Daoy (cell line): ENCODE measurements around the gene CD163L1. TPM values are rescaled to one million over a fixed set of nuclear protein-coding genes. Genes with fewer than 3 reads are reported as not detected.
A peak's percentile ranks its signal among the peaks of the same experiment; 100 is the strongest.
"Not testable (repeated sequence)": the region's sequence is repeated elsewhere in the genome, so short reads cannot be mapped to it uniquely, and the experiment has no call there.

ENCODE experiments used
- DNase-seq: peaks from one replicate; pipeline ENCODE4 v3.0.0-alpha.2; 2015; ENCODE audit warnings: low read depth
- total RNA-seq: library from RNA; depleted of rRNA; stranded (reverse); fragments of >200 nt; shearing (Covaris generic); gene quantifications from 2 replicates; pipeline ENCODE4 v1.2.3, GENCODE V29; 2014

The CD163L1 gene
- total RNA-seq, 1 experiment from 2014 or later: 21.4 TPM

DNA sequence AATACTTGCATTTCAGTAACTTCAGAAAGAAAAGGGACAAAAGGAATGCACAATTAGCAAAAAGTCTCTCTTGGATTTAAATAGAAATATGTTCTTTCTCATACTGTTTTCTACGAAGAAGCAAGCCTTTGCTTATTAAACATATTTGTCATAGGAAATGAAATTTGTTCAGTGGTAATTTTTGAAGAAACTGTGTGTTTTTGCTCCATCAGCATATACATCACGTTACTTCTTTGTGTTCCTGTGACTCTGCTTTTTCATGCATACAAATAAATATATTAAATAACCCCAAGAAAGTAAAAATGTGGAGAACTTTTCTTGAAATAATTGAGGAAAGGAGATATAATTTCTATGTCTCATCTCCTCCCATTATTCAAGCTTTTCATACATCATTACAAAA is 39.7 kb downstream of the CD163L1 start:
- no peak for DNase-seq

DNA sequence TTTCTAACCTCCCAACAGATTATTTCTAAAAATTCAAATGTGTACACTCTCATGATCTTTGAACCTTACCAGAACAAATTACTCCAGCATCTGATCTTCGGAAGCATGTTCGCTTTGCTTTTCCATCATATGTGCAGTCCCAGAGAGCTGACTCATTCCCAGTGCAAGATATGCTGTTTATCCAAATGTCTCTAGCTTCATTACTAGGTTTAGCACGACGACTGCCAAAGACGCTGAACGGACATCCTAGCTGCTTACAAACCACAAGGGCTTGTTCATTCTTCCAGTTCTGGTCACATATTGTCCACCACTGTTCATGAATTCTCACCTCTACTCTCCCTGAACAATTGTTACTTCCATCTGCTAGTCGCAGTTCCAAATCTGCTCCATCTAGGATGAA is 40.5 kb downstream of the CD163L1 start:
- peak; percentile 25 for DNase-seq

DNA sequence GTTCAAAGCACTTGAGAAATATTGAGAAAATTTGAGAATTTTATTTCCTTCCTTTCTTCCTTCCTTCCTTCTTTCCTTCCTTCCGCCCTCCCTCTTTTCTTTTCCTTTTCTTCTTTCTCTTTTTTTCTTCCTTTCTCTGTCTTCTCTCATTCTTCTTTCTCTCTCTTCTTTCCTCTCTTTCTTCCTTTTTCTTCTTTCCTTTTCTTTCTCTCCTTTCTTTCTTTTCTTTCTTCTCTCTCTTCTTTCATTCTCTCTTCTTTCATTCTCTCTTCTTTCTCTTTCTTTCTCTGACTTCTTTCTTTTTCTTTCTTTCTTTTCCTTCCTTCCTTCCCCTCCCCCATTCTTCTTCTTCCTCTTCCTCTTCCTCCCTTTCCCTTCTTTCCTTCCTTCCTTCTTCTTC is 44.9 kb downstream of the CD163L1 start:
- DNase-seq: no peak

DNA sequence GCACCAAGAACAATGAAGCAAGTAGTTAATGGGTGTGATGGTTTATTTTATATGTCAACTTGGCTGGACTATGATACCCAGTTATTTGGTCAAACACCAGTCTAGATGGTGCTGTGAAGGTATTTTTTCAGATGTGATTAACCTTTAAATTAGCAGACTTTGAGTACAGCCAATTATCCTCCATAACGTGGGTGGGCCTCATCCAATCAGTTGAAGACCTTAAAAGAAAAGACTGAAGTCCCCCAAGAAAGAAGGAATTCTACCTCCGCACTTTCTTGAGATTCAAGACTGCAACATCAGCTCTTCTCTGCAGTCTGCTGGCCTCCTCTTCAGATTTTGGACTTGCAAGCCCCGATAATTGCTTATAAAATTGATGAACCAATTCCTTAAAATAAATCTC is 47.5 kb downstream of the CD163L1 start:
- no peak for DNase-seq

DNA sequence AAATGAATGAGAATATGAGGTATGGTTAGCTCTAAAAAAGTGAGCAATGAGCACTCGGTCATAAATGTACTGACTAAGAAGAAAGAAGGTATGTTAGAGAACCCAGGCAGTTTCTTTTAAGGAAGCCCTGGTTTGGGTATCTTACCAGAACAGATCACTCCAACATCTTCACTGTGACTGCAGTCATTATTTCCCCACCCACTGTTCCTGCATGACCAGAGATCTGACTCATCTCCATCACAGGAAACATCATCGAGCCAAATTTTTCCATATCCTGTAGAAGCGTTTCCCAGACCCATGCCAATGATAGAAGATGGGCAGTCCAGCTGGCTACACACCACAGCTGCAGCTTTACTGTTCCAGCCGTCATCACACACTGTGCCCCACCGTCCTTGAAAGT is 48.0 kb downstream of the CD163L1 start:
- DNase-seq: peak; percentile 44

DNA sequence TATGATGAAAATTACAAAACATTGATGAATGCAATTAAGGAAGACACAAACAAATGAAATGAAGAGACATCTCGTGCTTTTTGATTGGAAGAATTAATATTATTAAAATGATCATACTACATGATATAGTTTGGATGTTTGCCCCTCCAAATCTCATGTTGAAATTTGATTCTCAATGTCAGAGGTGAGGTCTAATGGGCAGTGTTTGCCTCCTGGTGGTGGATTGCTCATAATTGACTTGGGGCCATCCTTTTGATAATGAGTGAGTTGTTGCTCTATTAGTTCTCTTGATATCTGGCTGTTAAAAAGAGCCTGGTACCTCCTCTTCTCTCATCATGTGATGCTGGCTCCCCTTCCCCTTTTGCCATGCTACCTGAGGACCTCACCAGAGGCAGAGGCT is 56.7 kb downstream of the CD163L1 start:
- no peak for DNase-seq

DNA sequence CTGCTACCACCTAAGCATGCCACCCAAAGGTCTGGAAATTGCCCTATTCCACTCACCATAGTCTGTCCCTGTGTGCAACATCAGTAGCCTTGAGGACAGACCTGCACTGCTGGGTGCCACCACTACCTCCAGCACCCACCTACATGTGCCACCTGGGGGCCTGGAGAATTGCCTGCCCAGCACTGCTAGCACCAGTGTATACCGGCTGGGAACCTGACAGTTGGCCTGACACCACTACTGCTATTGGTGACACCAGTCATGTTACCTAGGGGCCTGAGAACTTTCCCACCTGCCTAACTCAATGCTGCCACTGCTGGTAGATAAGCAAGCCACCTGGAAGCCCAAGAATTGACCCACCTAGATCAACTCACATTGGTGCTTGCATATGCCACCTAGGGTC is 60.8 kb downstream of the CD163L1 start:
- no peak for DNase-seq

DNA sequence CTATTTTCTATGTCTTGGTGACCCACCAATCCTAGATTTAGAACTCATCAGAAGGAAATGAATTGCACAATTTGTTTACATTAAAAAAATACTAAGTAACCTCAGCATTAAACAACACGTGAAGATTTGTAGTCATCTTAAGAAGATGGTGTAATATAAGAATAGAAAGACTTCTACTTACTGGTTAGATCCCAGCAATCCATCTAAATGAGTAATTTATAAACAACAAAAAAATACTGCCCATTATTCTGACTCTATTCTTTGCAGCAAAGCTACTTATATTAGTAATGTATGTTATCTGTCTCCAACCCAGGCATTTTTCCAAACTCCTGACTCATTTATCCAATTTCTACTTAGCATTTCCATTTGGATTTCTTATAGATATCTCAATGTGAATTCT is 67.8 kb downstream of the CD163L1 start:
- DNase-seq: no peak

DNA sequence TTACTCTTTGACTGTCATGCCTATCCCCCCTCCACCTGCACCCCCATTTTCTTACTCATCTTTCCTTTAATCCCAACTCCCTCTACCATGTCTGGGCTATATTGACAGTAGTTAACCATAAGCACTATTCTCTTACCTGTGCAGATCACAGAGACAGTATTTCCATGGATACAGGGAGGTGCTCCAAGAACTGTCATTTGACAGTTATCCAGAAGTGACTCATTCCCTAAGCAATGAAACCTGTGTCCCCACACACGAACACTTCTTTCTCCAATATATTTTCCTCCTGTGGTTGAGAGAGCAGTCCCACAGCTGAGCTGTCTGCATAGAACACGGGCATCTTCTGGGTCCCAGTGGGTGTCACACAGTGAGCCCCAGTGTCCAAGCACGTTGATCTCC is 68.8 kb downstream of the CD163L1 start:
- no peak for DNase-seq

DNA sequence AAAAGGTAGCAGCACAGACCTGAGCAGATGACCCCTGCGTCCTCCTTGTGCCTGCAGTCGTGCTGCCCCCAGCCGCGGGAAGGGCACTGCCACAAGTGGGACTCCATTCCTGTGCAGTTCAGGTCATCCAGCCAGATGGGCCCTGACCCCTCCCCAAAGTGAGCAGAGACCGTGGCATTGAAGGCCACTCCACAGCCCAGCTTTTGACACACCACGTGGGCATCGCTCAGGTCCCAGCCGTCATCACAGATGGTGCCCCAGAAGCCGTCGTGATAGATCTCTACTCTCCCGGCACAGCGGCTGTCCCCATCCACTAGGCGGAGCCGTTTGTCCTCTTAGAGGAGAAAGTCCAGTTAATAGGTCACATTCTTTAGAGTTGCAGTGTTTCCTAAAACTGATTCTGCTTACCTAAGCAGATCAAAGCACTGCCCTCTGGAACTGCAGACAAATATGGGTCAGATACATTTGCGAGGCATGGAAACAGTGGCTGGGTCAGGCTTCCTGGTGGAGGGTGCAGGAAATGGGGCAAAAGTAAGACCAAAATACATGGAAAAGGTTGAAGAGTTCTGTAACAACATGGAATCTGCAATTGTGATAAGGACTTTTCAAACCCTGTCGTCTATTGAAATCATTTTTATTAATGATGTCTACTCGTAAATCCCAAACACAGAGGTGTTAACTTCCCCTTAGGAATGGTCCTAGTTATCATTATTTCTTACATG is 69.4 kb downstream of the CD163L1 start:
- peak; percentile 48 for DNase-seq

DNA sequence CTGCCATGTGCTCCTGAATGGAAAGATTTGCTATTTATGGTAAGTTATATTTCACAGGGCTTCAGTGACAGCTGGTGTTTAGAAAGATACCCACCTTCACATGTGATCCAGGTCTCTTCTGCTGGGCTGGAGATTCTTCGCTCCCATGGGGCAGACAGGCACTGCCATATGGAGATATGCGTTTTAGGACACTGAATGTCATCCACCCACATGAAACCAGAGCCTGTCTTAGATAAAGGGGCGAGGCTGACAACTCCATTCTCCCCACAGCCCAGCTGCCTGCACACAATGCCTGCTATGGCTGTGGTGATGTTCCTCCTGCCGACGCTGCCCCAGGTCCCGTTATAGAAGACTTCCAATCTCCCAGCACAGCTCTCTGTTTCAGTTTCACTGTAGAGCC is 70.7 kb downstream of the CD163L1 start:
- DNase-seq: no peak

DNA sequence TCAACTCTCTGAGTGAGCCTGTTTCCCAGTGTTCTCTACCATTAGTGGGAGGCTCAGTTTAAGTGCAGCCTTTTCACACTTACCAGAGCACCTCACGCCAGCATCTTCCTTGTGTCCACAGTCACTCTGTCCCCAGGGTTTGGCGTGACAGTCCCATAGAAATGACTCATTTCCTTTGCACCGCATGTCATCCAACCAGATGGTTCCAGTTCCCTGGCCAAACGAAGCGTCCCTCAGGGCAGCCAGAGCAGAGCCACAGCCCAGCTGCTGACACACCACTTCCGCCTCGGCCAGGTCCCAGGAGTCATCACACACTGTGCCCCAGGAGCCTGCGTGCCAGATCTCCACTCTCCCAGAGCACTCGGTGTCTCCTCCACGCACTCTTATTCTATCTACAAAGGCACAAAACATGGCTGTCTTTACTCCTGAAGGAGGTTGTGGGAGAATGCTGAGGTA is 74.7 kb downstream of the CD163L1 start:
- DNase-seq: peak; percentile 82

DNA sequence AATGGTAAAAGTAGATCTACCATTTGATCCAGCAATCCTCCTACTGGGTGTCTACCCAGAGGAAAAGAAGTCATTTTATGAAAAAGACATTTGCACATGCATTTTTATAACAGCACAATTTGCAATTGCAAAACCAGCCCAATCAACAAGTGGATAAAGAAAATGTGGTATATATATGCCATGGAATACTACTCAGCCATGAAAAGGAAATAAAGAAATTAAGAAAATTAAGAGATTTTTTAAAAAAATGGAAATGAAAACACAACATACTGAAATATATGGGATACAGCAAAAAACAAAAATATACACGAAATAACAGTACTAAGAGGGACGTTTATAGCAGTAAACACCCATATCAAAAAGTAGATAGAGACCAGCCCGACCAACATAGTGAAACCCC is 81.2 kb downstream of the CD163L1 start:
- no peak for DNase-seq

DNA sequence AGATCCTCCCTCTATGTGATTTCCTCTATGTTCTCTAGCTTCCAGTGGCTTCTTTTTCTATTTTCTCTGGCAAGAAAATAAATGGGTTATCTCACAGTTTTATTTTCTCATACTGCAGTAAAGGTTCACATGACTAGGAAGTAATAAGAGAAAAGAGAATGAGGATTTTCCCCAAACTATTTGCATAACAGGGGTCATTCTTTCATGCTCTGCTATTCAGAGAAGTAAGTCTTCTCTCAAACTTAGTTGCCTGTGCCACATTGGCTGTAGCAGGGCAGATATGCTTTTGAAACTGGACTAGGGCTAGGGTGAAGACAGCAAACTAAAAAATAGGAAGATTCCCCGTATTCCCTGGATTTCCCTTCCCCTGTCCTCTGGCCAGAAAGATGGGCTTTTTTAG is 82.7 kb downstream of the CD163L1 start:
- DNase-seq: no peak

DNA sequence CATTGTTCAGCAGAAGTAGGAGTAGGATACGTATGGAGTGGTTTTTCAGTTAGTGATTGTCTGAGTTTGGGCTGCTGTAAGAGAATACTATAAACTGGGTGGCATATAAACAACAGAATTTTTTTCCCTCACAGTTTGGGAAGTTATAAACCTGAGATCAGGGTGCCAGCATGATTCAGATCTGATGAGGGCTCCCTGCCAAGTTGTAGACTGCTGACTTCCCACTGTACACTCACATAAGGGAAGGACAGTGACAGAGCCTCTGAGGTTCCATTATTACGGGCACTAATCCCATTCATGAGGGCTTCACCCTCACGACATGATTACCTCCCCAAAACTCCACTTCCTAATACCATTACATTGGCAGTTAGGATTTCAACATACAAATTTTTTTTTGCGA is 89.4 kb downstream of the CD163L1 start:
- peak; percentile 49 for DNase-seq

DNA sequence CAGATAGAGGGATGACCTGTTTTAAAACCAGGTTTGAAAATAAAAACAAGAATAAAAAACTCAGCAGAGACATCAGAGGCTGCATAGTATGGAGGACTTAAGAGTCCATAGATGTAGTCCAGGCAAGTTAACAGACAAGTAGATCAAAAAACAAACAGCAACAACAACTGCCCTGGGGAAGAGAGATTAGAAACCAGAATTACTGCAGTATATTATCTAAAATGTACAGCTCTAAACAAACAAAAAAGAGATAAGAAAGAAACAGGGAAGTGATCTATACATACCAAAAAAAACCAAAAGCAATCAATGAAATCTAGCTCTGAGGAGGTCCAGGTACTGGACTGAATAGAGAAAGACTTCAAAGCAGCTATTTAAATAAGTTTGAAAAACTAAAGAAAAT is 91.3 kb downstream of the CD163L1 start:
- no peak for DNase-seq

DNA sequence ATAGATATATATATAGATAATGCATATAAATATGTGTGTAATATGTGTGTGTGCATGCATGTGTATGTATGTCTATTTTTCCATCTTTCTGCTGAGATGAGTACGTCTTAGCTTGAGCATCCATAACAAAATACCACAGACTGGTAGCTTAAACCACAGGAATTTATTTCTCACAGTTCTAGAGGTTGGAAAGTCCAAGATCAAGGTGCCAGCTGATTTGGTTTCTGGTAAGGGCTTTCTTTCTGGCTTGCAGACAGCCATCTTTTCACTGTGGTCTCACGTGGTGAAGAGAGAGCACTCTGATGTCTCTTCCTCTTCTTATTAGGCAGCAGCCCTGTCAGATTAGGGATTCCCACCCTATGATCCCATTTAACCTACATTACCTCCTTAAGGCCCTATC is 92.8 kb downstream of the CD163L1 start:
- peak; percentile 29 for DNase-seq

DNA sequence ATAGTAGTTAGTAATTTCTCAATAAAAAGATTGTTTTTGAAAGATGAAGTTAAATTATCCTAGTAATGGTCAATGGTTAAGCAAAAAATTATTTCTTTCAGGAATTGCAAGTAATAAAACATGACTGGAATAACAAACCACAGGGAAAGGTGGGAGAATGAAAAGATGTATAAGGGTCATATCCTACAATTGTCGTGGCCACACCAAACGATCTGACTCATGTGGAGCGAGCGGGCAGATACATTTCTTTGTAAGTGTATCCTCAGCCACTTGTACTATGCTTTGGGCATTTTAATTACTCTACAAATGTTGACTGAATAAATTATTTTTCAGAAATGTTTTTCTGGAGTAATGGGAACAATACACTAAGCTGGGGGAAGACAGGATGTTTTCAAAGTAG is 94.5 kb downstream of the CD163L1 start:
- no peak for DNase-seq

DNA sequence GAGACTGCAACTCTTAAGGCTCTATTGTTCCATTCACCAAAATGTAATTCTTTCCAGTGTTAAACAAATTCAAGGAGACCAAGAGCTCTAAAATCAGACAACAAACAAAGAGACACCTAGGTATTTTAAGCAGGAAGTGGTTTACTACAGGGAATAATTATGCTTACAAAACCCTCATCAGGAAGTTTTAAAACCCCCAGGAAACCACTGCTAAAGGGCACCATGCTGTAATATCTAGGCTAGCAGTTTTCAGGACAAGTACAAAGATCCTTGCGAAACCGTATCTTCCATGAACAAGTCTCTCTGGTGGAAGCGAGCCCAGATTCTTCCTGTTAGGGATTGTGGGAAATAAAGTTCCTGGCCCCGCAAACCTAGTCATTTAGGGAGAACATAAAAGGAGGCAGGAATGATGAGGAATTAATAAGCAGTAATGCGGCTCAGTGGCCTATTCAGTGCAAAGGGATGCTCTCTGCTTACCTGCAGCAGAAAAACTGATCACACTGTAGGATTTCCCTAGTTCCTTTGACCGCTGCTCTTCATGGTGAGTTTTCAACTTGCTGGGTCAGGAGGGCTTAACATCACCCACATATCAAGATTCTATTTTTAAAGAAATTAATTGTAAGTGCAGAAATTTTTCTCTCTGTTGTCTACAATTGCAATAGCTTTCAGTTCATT is 97.3 kb downstream of the CD163L1 start:
- no peak for DNase-seq

DNA sequence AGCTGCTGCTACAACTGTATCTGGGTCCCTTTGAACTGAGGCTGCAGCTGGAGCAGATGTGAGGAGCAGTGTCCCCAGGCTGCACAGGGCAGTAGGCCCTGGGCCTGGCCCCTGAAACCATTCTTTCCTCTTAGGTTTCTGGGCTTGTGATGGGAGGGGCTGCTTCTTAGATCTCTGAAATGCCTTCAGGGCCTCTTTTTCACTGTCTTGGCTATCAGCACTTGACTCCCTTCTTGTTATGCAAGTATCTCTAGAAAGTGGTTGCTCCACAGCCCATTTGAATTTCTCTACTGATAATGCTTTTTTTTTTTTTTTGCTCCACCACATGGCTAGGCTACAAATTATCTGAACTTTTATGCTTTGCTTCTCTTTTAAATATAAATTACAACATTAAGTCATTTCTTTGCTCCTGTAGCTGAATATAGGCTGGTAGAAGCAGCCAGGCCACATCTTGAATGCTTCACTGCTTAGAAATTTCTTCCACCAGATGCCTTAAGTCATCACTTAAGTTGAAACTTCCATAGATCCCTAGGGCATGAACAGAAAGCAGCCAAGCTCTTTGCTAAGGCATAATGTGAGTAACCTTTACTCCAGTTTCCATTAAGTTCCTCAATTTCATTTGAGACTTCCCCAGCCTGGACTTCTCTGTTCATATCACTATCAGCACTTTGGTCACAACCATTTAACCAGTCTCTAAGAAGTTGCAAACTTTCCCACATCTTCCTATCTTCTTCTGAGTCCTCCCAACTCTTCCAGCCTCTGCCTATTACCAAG is 98.9 kb downstream of the CD163L1 start:
- no peak for DNase-seq

DNA sequence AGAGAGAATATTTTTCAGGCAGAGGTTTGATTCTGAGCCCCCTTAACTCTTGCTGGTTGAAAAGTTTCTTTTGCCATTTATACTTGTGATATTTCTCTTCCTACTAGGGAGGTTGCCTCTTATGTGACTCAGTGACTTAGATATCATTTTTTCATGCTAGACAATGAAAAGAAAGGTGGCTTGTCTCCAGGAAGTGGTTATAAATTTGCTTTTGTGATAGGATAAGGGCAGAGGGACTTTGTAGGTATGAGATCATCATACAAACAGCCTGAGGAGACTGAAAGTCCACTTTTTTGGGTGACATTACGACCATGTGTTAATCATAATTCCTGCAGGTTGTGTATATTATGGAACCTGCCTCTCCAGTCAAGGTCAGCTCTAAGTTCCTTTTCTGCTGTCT is 104.3 kb downstream of the CD163L1 start:
- DNase-seq: no peak

DNA sequence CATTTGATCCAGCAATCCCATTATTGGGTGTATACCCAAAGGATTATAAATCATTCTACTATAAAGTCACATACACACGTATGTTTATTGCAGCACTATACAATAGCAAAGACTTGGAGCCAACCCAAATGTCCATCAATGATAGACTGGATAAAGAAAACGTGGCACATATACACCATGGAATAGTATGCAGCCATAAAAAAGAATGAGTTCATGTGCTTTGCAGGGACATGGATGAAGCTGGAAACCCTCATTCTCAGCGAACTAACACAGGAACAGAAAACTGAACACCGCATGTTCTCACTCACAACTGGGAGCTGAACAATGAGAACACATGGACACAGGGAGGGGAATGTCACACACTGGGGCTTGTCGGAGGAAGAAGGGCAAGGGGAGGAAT is 106.2 kb downstream of the CD163L1 start:
- DNase-seq: not testable (repeated sequence)

DNA sequence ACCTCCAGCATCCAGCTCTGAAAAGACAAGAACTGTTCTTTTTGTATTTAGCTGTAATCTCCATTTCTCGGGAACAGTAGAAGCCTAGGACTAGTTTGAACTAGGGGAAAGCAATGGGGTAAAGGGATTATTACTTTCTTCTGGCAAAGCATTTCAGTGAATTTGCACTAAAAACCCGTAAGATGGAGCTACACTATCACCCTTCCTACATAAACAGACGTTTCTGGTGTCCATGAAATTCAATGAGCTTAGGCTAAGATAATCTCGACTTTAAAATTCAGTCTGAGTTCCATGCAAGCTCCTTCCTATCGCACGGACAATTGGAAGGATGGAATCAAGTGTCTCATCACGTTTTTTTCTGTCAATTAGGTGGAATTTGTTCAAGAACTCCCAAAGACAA is 116.0 kb downstream of the CD163L1 start:
- DNase-seq: no peak
